Stomach (tissue), 9 donors: ENCODE data around the gene NDUFA1. TPM values are rescaled to one million over a fixed set of nuclear protein-coding genes. Genes with fewer than 3 reads are reported as not detected.

Source experiments
- DNase-seq, 2 donors: peaks; one replicate each; pipeline versions ENCODE4 v3.0.0 to v3.0.0-alpha.2; 2013 to 2019
- H3K27ac ChIP-seq, 5 donors: fragments of 200-600 bp in 4 of 5; sonication (generic) in 4 of 5; one replicate each; pipeline ENCODE4 v1.5.1; 2013 to 2019; ENCODE audit warnings: mild to moderate bottlenecking in 1 of 5, moderate library complexity in 1 of 5
- H3K27me3 ChIP-seq, 3 donors: fragments of 200-600 bp; sonication (generic); one replicate each; pipeline ENCODE4 v1.5.1; 2017 to 2019; ENCODE audit warnings: mixed run types in 1 of 3
- H3K36me3 ChIP-seq, 4 donors: fragments of 200-600 bp; sonication (generic); 1 replicate in 3 of 4; 2 replicates in 1 of 4; pipeline ENCODE4 v1.5.1; 2016 to 2019
- H3K4me1 ChIP-seq, 4 donors: fragments of 200-600 bp; sonication (generic); one replicate each; pipeline ENCODE4 v1.5.1; 2016 to 2019
- H3K4me3 ChIP-seq, 4 donors: fragments of 200-600 bp; sonication (generic) in 3 of 4; one replicate each; pipeline ENCODE4 v1.5.1; 2016 to 2019; ENCODE audit warnings: mild to moderate bottlenecking in 1 of 4
- H3K9me3 ChIP-seq, 4 donors: fragments of 200-600 bp; sonication (generic); one replicate each; pipeline ENCODE4 v1.5.1; 2016 to 2019
- CTCF ChIP-seq, 7 experiments: fragments of 450-650 bp in 4 of 7; fragments of 200-600 bp in 3 of 7; sonication (generic) in 3 of 7; IDR thresholded peaks; one replicate each; pipeline ENCODE4 v1.5.1; 2016 to 2019; ENCODE audit warnings: antibody characterized with exemption in 7 of 7, control low read depth in 2 of 7, mild to moderate bottlenecking in 1 of 7
- EP300 ChIP-seq: sonication (generic); formaldehyde crosslinking; IDR thresholded peaks from one replicate; pipeline ENCODE4 v1.6.1; 2017; ENCODE audit warnings: antibody characterized with exemption
- POLR2A ChIP-seq, 4 donors: fragments of 450-650 bp; IDR thresholded peaks; one replicate each; pipeline ENCODE4 v1.6.1; 2016; ENCODE audit warnings: antibody characterized with exemption in 4 of 4, control low read depth in 2 of 4, mild to moderate bottlenecking in 1 of 4, moderate library complexity in 1 of 4
- POLR2AphosphoS5 ChIP-seq, 3 donors: sonication (generic); formaldehyde crosslinking; IDR thresholded peaks; one replicate each; pipeline ENCODE4 v1.6.1; 2016; ENCODE audit warnings: antibody characterized with exemption in 3 of 3
- WGBS, 5 donors: extraction: QIAGEN DNeasy Blood & Tissue Kit in 3 of 5; methylation state at CpG; one replicate each; pipeline versions ENCODE4 v1.1.5 to v1.1.7; 2013 to 2018; 5-methylcytosine and 5-hydroxymethylcytosine counted together
- intact Hi-C: fragments of 100-400 bp; cut with DNase I; formaldehyde crosslinking; loops from one replicate; pipeline ENCODE4 v1.15.1; 2023; ENCODE audit warnings: low total_unique reads
- polyA plus RNA-seq, 3 donors: library from polyadenylated mRNA; stranded (reverse); fragments of 200-250 nt; gene quantifications; one replicate each; pipeline ENCODE4 v1.2.3, GENCODE V29; 2013
- total RNA-seq, 5 donors: library from RNA; depleted of rRNA; stranded (reverse); fragments of >200 nt; gene quantifications; one replicate each; pipeline versions ENCODE4 v1.1.0 to v1.2.3, GENCODE V29; 2014 to 2016
- donor health status: healthy with polysubstance abuse.
- donor health status: Bipolar disorder and iron deficiency.
- donor health status: healthy.

Gene NDUFA1
- total and polyA plus RNA-seq, 8 donors: 46.2 to 260 (median 71.4) TPM

GRCh38 chrX:119878740-119879139 lies 7.1 kb downstream of the NDUFA1 start:
- WGBS, 5 donors: 62 to 71% (median 69%) methylated on average over 2 of the region's 2 CpGs
- intact Hi-C loops: no loop called here
- Histone ChIP-seq H3K4me3 (no peak overlapping the region), H3K36me3 (peaks cover 0 to 33% (median 28%) of the 10 kb centered on the region in 4 donors), H3K9me3 (no peaks in the 10 kb centered on the region), H3K4me1 (peaks cover 0 to 8% (median 0%) of the 10 kb centered on the region in 4 donors), H3K27me3 (no peaks in the 10 kb centered on the region), H3K27ac (no peak overlapping the region)
- no peak for DNase-seq
- TF ChIP-seq POLR2AphosphoS5 (IDR thresholded peaks at IDR 0.05) (no peak), EP300 (no peak), CTCF (IDR thresholded peaks at IDR 0.05) (no peak), POLR2A (IDR thresholded peaks at IDR 0.05) (no peak)

- no peak overlapping the region for H3K27ac ChIP-seq
- no peaks in the 10 kb centered on the region for H3K9me3 ChIP-seq
- intact Hi-C loops: no loop called here
- no peaks in the 10 kb centered on the region for H3K4me1 ChIP-seq
- TF ChIP-seq POLR2AphosphoS5 (IDR thresholded peaks at IDR 0.05) (no peak), CTCF (IDR thresholded peaks at IDR 0.05) (no peak), EP300 (no peak), POLR2A (IDR thresholded peaks at IDR 0.05) (no peak)
- DNase-seq: no peak
- whole genome bisulfite sequencing, 5 donors: 70 to 84% (median 73%) methylated on average over 5 of the region's 5 CpGs
- H3K4me3 ChIP-seq: no peak overlapping the region
- H3K27me3 ChIP-seq: no peaks in the 10 kb centered on the region
- H3K36me3 ChIP-seq: peaks cover 0 to 33% (median 27%) of the 10 kb centered on the region in 4 donors
These were observed 8.4 kb downstream of the NDUFA1 start for GRCh38 chrX:119880076-119880475.

DNA sequence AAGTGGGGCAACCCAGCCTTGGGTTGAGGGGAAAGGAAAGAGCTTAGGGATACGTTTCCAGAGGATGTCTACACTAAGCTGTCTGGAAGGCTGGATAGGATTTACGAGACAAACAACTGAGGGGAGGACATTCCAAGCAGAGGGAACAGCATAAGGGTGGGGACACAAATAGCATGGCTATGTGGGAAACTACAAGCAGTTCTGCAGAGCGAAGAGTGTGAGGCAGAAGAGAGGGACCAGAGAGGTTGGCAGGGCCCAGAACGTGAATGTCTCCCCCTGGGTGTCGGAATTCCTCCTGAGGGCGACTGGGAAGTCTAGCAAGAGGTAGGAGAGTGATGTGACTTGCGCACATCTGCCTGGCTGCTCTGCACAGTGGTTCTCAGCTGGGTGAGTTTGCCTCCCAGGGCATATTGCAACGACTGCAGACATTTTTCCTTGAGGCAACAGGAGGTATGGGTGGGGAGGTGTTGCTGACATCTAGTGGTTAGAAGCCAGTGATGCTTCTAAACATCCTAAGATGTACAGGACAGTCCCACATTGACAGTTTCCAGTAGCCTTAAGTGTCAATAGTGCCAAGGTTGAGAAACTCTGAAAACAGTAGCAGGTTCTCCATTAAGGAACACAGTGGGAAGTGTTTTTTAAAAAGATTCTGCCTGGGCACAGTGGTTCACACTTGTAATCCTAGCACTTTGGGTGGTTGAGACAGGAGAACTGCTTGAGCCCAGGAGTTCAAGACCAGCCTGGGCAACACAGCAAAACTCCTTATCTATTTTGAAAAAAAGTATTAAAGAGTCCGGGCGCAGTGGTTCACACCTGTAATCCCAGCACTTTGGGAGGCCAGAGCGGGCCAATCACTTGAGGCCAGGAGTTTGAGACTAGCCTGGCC lies 9.2 kb downstream of the NDUFA1 start:
- Histone ChIP-seq H3K36me3 (peaks cover 0 to 28% (median 21%) of the 10 kb centered on the region in 4 donors), H3K9me3 (no peaks in the 10 kb centered on the region), H3K4me1 (no peaks in the 10 kb centered on the region), H3K4me3 (no peak overlapping the region), H3K27ac (no peak overlapping the region), H3K27me3 (no peaks in the 10 kb centered on the region)
- intact Hi-C loops: no loop called here
- TF ChIP-seq POLR2AphosphoS5 (IDR thresholded peaks at IDR 0.05) (peak in 1 of 3 donors; percentile 8), POLR2A (IDR thresholded peaks at IDR 0.05) (no peak), CTCF (IDR thresholded peaks at IDR 0.05) (peak in 5 of 7 experiments; percentile 17 to 39 (median 35)), EP300 (no peak)
- DNase-seq: peak in 1 of 2 donors; percentile 72
- 54 to 60% (median 55%) methylated on average over 11 of the region's 11 CpGs for WGBS, 5 donors

DNA sequence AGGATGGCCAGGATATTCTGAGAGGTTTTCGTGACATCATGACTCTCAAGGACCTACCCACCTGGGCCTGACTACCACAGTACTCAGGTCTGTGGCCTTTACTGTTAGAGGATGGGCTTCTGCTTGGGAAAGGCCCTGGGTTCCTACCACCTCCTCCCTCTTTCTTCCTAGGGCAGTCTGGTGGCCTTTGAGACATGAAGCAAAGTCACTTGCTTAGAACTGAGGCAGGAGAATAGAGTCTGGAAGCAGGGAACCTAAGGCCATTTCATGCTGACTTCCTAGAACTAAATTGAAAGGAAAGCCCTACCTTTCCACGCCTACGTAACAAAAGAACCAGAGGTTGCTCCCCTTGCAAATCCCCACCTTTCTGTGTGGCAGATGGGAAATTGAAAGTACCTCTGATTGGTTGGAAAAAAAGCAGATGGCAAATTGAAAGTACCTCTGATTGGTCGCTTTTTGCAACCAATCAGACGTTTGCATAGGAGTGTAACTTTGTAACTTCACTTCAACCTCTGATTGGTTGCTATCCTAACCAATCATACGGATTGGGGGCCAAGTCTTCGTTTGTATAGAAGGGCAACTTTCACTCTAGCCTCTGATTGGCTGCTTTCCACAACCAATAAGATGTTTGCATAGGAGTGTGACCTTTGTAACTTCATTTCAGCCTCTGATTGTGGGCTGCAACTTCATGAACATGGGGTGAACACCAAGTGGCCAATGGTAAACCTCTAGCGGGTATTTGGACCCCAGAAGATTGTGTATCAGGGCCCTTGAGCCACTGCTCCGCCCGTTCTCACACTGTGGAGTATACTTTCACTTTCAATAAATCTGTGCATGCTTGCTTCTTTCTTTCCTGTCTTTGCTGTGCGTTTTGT lies 14.2 kb downstream of the NDUFA1 start:
- no peaks in the 10 kb centered on the region for H3K36me3 ChIP-seq
- no peak for DNase-seq
- H3K9me3 ChIP-seq: peaks cover 0 to 3% (median 0%) of the 10 kb centered on the region in 4 donors
- peaks cover 0 to 11% (median 0%) of the 10 kb centered on the region in 3 donors for H3K27me3 ChIP-seq
- WGBS, 5 donors: 51 to 71% (median 66%) methylated on average over 11 of the region's 11 CpGs
- peak overlapping the region; percentile 7 to 28 (median 20) for H3K4me3 ChIP-seq
- peaks cover 0 to 6% (median 0%) of the 10 kb centered on the region in 4 donors for H3K4me1 ChIP-seq
- intact Hi-C loops: no loop called here
- TF ChIP-seq CTCF (IDR thresholded peaks at IDR 0.05) (no peak), POLR2A (IDR thresholded peaks at IDR 0.05) (no peak), POLR2AphosphoS5 (IDR thresholded peaks at IDR 0.05) (no peak), EP300 (no peak)
- H3K27ac ChIP-seq: peak overlapping the region in 3 of 5 donors; percentile 14 to 43 (median 30)
